ENCODE measurements around the gene ZNF438.
A peak's percentile ranks its signal among the peaks of the same experiment; 100 is the strongest.

ZNF438 gene

GRCh38 chr10:31010062-31010461, 21.6 kb downstream of the ZNF438 start:
- no peak for DNase-seq

- no peak for DNase-seq
These were observed 25.8 kb downstream of the ZNF438 start for GRCh38 chr10:31005895-31006294.

- DNase-seq = no peak
These were observed 27.0 kb downstream of the ZNF438 start for GRCh38 chr10:31004611-31005193.

- DNase-seq = no peak
These were observed 29.9 kb downstream of the ZNF438 start for GRCh38 chr10:31001740-31002139.

DNA sequence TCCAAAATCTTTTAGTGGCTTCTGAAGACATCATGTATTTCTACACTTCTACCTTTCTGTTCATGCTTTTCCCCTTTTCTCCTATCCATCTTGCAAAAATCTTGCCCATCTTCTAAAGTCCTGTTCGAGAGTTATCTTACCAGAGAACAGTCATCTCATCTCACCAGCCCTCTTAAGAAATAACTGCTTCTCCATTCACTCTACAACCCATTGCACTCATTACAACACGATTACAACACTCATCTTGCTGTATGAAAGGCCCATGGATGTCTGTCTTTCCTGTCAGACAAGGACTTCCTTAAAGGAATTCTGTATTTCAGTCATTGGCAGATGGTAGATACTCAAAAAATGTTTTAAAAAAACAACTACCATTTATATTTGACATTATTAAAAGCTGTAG, 30.8 kb downstream of the ZNF438 start:
- no peak for DNase-seq

- DNase-seq = no peak
These were observed 31.4 kb downstream of the ZNF438 start for GRCh38 chr10:31000071-31000782.

- DNase-seq = peak; percentile 4 to 63
These were observed 32.5 kb downstream of the ZNF438 start for GRCh38 chr10:30999070-30999712.

DNA sequence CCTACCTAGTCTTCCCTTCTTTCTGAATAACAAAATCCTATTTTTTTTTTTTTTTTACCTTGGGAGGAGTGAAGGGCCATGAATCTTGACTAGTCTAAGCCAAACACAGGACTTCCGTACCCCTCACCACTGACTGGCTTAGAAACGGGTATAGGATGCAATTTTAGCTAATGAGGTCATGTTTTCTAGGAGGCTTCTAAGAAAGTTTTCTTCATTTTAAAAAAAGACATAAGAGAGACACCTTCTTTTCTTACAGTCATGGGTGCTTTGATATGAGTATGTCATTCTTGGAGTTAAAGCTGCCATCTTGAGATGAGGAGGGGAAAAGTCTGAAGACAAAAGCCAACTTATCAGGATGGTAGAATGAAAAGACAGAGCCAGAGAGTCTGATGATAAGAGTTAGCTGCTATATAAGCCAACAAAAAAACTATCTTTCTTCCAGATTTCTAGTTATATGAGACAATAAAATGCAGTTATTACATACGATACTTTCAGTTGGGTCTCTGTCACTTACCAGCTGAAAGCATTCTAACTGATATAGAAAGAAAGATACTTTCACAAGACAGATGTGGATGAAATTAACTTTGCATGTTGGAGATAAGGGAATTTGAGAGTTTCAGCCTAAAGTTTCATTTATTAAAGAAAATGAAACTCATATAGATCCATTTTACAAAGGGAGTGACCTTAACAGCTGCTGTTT, 34.0 kb downstream of the ZNF438 start:
- DNase-seq = no peak

DNA sequence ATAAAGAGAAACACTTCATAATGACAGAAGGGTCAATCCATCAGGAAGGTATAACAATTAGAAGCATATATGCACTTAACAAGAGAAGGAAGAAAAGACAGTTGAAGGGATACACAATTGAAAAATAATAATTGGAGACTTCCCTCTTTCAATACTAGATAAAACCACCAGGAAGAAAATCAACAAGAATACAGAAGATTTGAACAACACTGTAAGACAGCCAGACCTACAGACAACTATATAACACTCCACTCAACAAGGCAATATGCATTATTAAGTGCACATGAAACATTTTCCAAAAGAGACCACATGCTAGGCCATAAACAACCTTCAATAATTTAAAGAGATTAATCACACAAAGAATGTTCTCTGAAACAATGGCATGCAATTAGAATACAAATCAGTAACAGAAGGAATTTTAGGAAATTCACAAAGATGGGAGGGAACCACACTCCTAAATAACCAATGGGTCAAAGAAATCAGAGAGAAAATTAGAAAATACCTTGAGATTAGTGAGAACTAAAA, 35.1 kb downstream of the ZNF438 start:
- DNase-seq = no peak

DNA sequence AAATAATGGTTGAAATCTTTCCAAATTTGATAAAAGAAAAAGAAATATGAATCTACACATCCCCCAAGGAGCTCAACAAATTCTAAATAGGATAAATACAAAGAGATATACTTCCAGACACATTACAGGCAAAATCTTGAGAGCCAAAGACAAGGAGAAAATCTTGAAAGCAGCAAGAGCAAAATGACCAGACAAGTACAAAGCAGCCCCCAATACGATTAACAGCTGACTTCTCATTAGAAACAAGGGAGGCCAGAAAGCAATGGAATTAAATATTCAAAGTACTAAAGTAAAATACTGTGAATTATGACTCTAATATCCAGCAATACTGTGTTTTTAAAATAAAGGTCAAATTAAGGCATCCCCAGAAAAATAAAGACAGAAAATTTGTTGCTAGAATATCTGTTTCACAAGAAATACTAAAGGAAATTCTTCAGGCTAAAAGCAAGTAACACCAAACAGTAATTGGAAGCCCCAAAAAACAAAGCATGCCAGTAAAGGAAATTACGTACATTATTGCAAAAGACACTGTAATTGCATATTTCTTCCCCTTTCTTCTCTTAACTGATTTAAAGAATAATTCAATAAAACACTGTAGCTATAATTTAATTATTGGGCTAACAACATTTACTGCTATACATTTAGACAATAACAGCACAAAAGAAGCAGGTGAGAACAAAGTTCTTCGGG, 36.4 kb downstream of the ZNF438 start:
- DNase-seq = no peak

GRCh38 chr10:30993155-30993554, 38.5 kb downstream of the ZNF438 start:
- DNase-seq = no peak

GRCh38 chr10:30992681-30993080, 39.0 kb downstream of the ZNF438 start:
- DNase-seq = no peak

- no peak for DNase-seq
These were observed 40.0 kb downstream of the ZNF438 start for GRCh38 chr10:30991647-30992011.

DNA sequence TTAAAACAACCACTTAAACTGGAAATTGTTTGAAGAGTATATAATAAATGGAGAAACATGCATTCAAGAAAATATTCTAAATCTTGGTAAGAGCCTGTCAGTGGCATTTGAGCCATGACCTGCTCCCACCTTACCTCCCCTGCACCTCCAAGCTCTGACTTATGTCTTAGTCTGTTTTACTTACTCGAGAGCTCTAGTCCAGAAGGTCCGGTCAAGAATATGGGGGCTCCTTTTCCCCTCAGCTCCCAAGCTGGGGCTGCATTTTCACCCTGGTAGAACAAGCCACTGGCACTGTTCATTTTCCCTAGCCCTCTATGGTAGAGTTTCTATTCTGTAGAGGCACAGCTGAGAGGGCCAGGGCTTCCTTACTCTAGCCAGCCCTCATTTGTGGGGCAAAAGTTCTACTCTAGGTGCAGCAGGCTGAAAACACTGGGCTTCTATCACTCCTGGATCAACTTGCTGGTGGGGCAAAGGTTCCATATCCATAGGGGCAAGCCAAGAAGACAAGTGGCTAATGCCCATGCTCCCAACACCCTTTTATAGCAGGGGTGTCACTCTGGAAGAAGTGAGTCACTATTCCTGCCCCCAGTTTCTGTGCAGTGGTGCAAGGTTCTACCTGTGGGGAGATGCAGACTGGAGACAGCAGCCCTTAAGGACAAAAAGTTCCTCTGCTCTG, 40.6 kb downstream of the ZNF438 start:
- DNase-seq = no peak

- DNase-seq = no peak
These were observed 41.3 kb downstream of the ZNF438 start for GRCh38 chr10:30990351-30990750.

DNA sequence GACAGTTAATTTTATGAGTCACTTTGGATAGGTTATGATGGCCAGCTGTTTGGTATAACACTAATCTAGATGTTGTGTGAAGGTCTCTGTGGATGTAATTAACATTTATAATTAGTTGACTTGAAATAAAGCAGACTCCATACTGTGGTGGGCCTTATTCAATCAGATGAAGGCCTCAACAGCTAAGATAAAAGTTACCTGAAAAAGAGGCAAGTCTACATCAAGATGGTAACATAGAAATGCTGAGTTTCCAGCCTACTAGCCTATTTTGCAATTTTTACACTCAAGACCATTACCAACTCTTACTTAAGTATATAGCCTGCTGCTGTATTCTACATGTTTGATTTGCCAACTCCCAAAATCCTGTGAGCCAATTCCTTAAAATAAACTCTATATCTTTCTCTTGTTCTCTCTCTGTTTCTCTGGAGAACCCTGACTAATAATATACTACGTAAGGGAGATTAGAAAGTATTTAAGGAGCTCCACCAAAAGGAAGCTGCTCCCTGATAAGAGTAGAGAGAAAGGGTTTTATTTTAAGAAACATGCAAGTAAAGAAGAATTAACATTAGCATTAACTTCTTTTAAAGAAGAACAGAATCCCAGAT, 42.7 kb downstream of the ZNF438 start:
- no peak for DNase-seq

- no peak for DNase-seq
These were observed 44.2 kb downstream of the ZNF438 start for GRCh38 chr10:30987463-30987862.

DNA sequence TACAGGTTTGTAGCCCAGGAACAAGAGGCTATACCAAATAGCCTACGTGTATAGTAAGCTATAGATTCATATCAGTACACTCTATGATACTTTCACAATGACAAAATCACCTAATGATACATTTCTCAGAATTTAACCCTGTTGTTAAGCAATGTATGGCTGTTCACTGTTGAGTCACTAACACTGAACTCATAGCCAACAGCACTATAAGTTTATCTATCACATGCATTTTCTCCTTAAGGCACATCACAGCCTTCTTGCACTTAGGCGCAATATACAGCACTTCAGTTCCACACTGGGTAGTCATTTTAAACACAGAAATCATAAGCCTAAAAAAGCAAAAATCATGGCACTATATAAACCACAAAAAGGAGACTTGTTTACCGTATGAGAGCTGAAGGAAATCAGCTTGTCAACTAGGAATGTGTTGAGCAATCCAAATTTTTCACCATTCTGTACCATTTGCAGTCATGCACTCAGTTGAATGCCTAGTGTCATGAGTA, 45.6 kb downstream of the ZNF438 start:
- no peak for DNase-seq

GRCh38 chr10:30985512-30985911, 46.2 kb downstream of the ZNF438 start:
- DNase-seq = no peak

DNA sequence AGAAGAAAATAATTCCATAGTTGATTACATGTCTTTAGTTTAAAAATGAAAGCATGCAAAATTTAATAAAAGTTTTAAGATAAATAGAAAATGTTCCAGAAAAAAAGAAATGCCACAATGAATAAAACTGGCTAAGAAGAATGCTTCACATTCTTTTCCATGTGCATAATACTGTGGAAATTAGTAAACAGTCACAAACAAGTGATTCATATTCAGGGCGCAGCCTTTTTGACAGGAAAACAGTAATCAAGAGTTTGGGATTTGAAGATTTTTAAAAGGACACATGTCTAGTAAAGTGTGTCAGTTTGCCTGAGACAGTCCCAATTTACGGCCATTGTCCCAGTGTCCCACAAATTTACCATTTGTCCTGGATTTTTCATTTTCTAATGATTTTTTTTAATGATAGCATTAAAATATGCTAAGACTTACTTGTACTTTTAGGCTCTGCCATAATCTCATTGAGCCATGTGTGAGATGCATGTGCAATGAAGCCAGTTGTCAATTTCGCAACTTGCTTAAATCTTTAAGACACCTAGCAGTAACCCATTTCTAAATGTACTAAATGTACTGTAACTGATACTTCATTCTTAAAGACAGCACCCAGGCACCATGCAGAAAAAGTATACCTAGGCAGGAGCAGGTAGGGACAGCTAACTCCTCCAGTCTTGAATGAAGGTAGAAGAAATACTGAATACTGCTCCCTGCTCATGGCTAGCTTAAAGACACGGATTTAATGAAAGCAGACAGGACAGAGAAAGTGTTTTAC, 46.9 kb downstream of the ZNF438 start:
- DNase-seq = no peak

GRCh38 chr10:30983209-30983608, 48.5 kb downstream of the ZNF438 start:
- peak in 1 of 2 donors; percentile 21 for DNase-seq
